Pulmonary artery endothelial cell (primary cell): ENCODE measurements around the gene SPTSSA. TPM values are rescaled to one million over a fixed set of nuclear protein-coding genes. Genes with fewer than 3 reads are reported as not detected.

ENCODE experiments used
- DNase-seq: peaks from one replicate; pipeline ENCODE4 v3.0.0-alpha.2; 2011; ENCODE audit warnings: low read depth, low spot score
- total RNA-seq: library from RNA; depleted of rRNA; stranded (reverse); fragments of >200 nt; gene quantifications from 2 replicates; pipeline ENCODE4 v1.2.3, GENCODE V29; 2014

SPTSSA gene
- total RNA-seq, 1 donor from 2014 or later, result 19.3 TPM

- no peak for DNase-seq
Observed at GRCh38 chr14:34472706-34473279, 10.8 kb upstream of the SPTSSA start.

DNA sequence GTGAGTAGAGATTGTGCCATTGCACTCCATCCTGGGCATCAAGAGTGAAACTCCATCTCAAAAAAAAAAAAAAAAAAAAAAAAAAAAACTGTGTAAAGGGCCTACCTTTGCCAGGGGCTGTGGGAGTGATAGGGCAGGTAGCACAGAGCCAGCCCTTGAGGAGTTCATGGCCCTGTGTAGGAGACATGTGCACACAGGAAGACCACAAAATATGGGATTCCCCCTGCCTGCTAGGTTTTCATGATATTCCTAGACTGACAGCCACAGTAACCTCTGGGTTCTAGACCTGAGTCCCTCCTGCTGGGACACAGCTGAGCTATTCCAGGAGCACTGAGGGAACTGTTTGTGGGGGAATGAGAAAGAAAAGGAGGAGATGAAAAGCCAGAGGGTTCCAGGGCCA lies 8.3 kb upstream of the SPTSSA start:
- DNase-seq, result no peak

GRCh38 chr14:34466691-34467090 lies 4.7 kb upstream of the SPTSSA start:
- DNase-seq, result no peak

DNA sequence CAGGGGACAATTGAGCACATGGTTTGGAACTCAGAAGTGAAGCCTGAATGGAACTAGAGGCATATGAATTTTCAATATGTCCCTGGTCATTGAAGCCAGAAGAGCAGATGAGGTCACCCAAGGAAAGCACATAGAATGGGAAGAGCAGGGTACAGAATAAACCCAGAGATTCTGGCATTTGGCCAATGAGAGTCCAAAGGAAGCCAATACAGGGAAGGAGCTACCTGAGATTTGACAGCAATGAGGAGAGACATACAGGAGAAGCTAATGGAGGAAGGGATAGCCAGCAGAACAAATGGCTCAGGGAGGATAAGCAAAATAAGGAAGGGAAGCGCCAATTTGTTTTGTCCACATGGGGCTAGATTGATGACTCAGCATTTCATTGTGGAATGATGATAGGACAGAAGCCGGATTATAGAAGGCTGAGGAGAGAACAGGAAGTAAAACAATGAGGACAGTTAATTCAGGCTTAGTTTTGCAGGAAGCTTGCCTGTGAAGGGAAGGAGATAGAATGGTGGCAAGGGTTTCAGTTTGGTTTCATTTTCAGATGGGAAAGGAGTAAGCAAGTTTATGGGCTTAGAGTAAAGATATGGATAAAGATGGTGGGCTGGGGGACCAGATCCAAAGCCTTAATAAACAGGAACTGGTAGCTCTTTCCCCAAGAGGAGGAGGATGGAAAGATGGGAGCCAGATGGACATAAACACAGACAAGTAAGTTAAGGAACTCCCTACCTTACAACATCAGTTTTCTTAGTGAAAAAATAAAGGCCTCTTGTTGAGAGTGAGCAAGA lies 3.2 kb upstream of the SPTSSA start:
- DNase-seq, result no peak

DNA sequence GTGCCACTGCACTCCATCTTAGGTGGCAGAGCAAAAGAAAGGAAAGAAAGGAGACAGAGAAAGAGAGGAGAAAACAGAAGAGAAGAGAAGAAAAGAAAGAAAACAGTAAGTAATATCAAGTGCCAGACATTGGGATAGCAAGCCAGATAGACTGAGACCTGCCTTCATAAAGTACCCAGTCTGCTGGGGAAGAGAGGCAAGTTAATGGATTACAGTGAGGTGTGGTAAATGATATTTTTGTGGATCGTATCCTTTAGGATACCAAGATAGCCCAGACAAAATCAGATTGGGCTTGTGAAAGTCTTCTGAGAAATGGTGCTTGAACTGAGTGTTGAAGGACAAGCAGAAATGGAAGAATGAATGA lies 1.5 kb upstream of the SPTSSA start:
- no peak for DNase-seq

GRCh38 chr14:34461334-34462131 lies 507 bp downstream of the SPTSSA start:
- no peak for DNase-seq

DNA sequence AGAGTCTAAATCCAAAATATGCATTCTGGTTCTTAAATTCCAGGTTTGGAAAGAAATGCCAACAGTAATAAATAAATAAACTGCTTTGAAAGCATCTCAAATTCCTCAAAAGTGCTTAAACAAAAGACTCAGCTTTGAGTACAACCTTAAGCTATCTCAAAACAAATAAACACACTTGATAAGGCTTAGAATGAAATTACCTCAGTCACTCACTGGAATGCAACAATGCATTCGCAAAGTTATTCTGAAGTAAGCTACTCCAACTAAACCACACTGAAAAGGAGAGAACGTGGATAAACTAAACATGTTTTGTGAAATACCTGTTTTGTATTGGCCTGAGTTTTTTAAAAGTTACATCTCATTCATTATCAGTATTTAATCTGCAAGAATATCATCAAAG lies 1.2 kb downstream of the SPTSSA start:
- no peak for DNase-seq

GRCh38 chr14:34460295-34460694 lies 1.7 kb downstream of the SPTSSA start:
- no peak for DNase-seq

DNA sequence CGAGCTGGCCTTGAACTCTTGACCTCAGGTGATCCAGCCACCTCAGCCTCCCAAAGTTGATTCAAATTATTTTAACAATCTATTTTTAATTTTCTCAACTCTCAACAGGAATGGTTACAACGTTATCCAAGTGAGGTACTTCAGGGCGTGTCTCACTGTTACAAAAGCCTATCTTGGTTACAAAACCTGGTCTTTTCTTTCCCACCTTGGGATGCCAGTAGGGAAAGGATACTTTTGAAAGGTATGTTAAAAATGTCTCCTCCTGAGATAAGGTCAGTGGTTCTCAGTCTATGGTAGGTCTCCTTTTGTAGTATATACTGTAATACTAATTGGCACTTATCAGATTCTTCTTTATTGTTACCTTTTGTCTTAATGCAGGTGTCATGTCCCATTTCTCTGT lies 4.9 kb downstream of the SPTSSA start:
- no peak for DNase-seq

DNA sequence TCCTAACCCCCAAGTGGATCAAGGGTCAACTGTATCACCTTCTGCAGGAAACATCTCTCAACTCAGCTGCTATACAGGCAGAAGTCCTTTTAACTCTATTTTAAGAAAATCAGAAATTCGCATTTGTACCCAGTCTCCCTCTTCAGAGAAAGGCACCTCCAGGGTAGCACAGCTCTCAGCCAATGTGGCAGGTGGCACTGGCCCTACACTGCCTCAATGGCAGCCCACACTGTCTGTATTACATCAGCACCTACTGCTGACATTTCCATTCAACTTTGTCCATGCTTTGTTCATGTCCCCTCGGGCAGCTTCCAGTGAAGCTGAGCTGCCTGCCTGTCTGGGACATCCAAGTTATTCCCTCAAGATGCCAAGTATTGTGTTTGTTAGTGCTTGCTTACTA lies 8.8 kb downstream of the SPTSSA start:
- no peak for DNase-seq

DNA sequence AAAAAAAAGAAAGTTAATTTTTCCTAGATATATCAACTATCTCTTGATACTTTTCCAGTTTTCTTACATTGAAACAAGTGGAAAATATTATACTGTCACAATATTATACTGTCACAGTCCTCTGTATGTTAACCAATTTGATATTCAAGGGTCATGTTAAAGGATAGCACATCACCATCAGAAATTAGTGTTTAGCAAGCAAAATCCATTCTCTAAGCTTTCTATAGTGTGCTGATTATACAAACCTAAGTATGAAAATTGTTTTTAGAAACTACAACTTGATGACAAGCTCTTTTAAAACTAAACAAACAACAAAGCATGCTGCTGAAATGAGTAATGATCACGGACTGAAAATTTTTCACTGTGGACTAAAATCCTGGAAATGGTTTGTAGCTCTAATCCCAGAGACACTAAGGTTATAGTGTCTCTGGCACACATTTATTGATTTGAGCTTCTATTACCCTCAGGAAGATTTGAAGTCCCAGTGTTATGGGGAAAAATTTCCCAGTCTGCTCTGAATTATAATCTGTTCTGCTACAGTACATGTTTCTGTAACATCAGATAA lies 9.7 kb downstream of the SPTSSA start:
- DNase-seq, result no peak

DNA sequence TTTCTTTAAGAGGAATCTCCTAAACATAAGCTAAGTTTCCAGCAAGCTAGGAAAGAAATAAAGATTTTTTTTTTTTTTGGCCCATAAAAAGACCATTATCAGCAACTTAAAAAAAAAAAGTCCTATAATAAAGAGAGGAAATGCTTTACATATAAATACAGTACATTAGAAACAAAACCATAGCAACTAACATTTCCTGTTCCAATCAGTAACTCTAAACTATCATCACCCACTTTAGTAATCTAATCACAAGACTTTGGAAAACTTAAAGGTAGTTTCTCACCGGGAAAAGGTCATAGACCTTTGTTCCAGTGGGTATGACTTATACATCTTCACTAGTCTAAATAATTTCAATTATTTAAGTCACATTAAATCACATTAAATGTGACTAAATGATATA lies 11.1 kb downstream of the SPTSSA start:
- no peak for DNase-seq

GRCh38 chr14:34450542-34450915 lies 11.5 kb downstream of the SPTSSA start:
- DNase-seq, result no peak

DNA sequence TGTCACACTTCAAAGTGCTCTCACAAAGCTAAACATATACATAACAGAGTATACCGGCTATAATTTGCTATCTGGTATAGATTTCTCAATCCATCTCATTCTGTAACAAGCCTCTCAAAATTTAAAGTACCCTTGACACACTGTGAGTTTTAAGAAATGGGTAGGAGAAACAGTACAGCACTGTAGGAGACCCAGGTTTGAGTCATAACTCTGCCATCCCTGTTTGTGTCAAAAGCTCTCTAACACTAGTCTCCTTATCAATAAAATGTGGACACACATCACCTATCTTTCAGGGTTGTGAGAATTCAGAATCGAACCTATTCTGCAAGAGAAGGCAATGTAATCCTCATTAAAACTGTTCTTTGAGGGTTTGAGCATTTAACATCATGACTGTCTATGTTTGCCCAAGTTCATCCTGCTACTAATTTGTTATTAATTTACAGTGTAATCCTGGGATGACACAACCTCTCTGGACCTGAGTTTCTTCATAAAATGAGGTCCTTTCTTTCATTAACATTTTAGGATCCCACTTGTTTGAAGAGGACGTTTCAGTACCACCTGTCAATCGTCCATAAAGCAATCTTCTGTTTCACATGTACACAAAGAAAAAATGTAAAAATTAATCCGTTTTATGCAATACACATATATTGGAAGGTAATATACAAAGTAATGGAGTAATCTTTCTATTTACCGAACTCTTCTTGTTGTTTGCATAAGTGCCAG lies 12.1 kb downstream of the SPTSSA start:
- DNase-seq, result no peak

GRCh38 chr14:34439090-34439489 lies 22.9 kb downstream of the SPTSSA start:
- DNase-seq, result no peak

DNA sequence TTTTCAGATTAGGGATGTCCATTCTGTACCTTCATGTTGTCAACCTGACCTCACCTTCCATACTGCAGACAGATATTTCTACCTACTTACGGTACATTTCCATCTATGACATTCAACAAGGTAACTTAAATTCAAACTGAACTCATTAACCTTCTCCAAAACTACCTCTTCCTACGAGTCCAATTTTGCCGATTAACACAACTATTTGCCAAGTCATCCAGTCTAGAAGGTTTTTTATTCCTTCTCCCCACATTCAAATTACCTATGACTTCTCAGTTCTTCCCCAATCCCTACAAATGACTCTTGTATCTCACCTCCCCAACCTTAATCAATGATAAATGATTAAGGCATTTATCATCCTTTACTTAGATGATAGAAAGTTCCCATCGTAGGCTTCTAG lies 23.6 kb downstream of the SPTSSA start:
- DNase-seq, result no peak

GRCh38 chr14:34437729-34438080 lies 24.3 kb downstream of the SPTSSA start:
- no peak for DNase-seq

- no peak for DNase-seq
Observed at GRCh38 chr14:34436960-34437728, 24.9 kb downstream of the SPTSSA start.

DNA sequence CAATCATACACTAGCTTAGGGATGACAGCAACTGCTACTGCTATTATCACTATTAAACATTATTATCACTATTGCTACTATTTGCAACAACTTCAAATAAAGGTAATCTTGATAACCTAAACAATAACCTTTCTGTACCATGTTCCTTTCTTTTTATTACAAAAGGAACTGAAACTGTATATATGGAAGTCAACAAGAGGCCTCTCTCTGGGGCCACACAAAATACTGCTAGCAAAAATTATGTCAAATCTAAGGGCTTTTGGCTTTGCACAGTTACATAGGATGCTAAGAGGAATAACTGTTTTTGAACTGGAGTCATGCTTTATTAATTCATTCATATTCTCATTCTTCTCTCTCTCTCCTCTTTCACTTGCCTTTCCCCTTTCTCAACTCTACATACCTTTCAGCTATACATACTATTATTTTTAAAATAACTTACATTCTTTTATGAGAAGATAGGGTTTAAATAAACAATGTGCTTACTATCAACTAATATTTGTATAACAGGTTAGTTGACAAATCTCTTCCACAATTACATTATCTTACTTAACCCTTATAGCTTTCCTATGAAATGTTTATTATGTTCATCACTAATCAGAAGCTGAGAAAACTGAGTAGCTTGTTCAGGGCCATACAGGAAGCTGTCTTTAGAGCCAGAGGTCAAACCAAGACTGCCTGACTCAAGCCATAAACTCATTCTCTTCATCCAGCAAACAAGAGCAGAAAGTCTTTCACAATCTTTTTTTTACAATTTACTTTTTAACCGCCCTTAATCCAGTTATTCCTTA lies 25.7 kb downstream of the SPTSSA start:
- DNase-seq, result no peak

GRCh38 chr14:34433957-34434356 lies 28.1 kb downstream of the SPTSSA start:
- DNase-seq, result no peak
